SKM-1 (cell line): Measurements from ENCODE around the gene KLHL36.
A peak's percentile ranks its signal among the peaks of the same experiment; 100 is the strongest.
"Not testable (repeated sequence)": the region's sequence is repeated elsewhere in the genome, so short reads cannot be mapped to it uniquely, and the experiment has no call there.

Experiments
- DNase-seq: peaks from one replicate; lab custom pipeline; 2025; ENCODE audit not compliant: unreplicated experiment; lab: John Stamatoyannopoulos, UW

KLHL36 gene

GRCh38 chr16:84690088-84690819, 41.9 kb downstream of the KLHL36 start:
- DNase-seq = no peak

DNA sequence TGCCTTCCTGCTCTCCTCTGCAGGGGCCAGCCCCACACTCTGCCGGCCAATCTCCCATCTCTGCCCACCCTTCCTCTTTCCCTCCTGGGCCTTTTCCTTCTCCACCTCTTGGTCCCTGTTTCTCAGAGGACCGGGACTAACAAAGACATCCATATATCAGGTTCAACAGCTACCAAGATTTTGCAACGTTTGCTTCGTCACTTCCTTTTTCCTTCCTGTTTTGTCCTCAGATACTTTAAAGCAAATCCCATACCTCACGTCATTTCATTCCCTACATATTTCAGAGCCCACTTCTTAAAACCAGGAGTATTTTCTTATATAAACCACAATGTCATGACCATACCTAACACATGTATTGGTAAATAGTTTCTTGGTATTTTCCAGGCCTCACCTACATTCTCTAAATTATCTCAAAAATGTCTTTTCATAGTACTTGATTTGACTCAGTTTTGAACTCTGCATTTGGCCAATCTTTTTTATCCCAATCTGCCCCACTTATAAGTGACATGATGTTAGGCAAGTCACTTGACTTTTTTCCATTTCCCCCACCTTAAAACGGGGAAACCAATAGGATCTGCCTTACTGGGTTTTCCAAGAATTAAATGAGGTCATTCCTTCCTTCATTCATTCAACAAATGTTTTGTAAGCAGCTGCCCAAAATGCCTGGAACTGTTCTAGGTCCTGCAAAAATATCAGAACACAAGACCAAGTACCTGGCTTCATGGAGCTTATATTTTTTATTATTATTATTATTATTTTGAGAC, 44.3 kb downstream of the KLHL36 start:
- DNase-seq = peak; percentile 49

- DNase-seq = not testable (repeated sequence)
Observed at GRCh38 chr16:84693869-84694268, 45.6 kb downstream of the KLHL36 start.

- DNase-seq = no peak
Observed at GRCh38 chr16:84694980-84695379, 46.7 kb downstream of the KLHL36 start.

- DNase-seq = no peak
Observed at GRCh38 chr16:84699147-84699711, 50.9 kb downstream of the KLHL36 start.

DNA sequence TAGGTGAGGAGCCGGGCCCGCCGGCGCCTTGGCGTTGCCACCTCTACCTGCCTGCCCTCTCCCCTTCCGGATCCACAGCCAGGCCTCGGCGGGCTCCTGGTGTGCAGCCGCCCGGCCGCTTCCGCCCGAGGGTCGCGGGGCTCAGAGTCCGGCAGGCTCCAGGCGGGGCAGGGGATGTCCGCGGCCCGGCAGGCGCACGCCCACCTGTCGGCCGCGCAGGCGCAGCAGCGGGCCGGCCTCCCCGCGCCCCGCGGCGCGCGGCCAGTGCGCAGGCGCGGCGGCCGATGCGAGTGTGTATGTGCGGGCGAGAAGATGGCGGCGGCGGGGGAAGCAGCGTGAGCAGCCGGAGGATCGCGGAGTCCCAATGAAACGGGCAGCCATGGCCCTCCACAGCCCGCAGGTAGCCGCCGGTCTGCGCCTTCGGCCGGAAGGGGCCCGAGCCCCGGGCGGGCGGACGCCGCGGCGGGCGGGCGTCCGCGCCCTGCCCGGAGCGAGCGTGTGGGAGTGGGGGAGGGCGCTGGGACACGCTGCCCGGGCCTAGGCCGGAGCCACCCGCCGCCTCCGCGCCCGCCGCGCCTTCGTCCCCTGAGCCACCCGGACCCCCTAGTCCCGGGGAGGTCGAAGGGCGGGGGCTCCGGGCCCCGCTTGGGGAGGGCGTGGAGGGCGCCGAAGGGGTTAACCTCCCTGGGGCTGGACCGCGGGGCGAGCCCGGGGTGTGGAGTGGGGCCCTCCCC, 51.6 kb downstream of the KLHL36 start, which contains the start of gene USP10:
Gene USP10 (plus strand): TSS at position 289 of the 734 bp plus-strand sequence. CDS start 91 bp downstream, at position 380.
- peak; percentile 53 for DNase-seq

- DNase-seq = no peak
Observed at GRCh38 chr16:84700446-84701300, 52.4 kb downstream of the KLHL36 start.

DNA sequence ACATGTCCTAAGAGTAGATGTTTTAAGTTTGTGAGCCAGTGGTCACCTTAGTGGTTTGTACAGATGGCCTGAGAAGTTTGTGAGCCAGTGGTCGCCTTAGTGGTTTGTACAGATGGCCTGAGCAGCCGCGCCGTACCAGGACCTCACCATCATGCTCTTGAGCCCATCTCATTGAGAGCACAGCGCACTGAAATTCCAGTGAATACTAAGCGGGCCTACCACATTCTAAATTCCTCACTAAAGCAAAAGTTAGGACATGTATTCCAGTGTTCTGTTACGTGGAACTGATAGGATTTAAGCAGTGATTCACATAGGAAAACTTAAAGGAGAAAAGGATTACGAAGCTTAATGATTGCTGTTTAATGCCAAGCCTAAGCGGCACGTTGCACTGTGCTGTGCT, 55.4 kb downstream of the KLHL36 start:
- no peak for DNase-seq

- no peak for DNase-seq
Observed at GRCh38 chr16:84704253-84704652, 55.9 kb downstream of the KLHL36 start.

DNA sequence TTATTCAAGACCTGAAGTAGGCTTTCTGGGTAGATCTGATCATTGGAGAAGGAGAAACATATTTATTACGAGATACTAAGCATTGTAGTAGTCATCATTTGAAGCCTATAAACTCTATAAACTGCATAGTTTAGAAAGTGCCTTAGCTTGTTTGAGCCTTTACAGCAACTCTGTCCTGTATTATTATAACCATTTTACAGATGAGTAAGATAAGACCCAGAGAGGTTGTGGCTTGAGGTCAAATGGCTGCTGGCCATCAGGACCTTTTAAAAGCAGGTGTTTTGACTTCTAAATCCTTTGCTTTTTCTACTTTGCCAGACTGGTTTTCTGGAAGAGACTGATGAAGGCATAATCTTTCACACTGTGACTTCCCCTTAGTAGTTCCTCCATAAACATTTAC, 58.5 kb downstream of the KLHL36 start:
- no peak for DNase-seq

DNA sequence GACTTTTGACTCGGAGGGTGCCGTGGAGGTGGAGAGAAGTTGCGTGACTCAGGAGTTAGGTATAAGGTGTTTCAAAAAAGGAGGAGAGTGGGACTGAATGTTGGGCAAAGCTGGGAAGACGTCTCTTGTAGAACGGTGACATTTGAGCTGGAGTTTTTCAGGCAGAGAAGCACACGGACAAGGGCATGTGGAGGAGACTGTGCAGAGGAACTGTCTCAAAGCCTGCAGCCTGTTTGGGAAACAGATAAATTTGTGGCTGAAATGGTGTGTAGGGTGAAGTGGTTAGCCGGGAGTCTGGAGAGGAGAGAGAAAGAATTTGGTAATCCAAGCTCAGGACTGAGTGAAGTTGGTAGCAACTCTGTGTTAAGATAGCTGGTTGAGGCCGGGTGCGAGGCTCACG, 61.3 kb downstream of the KLHL36 start:
- DNase-seq = no peak

DNA sequence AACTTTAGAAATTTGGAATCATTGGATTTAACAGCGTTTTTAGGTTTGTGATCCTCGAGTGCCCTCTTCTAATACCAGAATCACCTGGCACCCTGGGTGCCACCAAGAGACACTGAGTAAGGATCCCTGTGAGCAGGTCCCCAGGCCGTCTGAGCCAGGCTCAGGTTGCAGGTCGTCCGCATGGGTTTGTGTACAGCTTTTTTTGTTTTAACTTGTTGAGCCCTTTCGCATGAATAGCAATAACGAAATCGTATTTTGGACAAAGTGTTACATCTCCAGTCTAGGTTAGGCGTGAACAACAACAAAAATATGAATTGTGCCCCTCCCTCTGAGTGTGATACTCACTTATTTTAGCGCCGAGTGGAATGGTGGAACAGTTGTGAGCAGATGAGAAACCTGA, 62.4 kb downstream of the KLHL36 start:
- no peak for DNase-seq
